ENCODE results near the gene CPEB3. TPM values are rescaled to one million over a fixed set of nuclear protein-coding genes. Genes with fewer than 3 reads are reported as not detected.

Gene CPEB3
- total and polyA plus RNA-seq, 10 donors: 1.0 to 10.1 (median 7.3) TPM

GRCh38 chr10:92075829-92076228 lies 215.0 kb downstream of the CPEB3 start:
- intact Hi-C loops (cut with DNase I; ENCODE audit: low total_unique reads): no loop called here
- Histone ChIP-seq H3K4me3 (no peak overlapping the region), H3K4me1 (peaks cover 0 to 9% (median 0%) of the 10 kb centered on the region in 6 donors), H3K27me3 (replicated peaks in 1 of 7) (no peaks in the 10 kb centered on the region), H3K9me3 (no peaks in the 10 kb centered on the region), H3K27ac (no peak overlapping the region), H3K36me3 (peaks cover 3 to 64% (median 13%) of the 10 kb centered on the region in 6 donors)
- no peak for DNase-seq
- no peak for TF ChIP-seq POLR2A (IDR thresholded peaks at IDR 0.05)
- no peak for TF ChIP-seq POLR2AphosphoS5 (IDR thresholded peaks at IDR 0.05)
- TF ChIP-seq CTCF (IDR thresholded peaks at IDR 0.05 in 8 of 11, conservative IDR thresholded peaks at IDR 0.05 in 3 of 11): no peak

DNA sequence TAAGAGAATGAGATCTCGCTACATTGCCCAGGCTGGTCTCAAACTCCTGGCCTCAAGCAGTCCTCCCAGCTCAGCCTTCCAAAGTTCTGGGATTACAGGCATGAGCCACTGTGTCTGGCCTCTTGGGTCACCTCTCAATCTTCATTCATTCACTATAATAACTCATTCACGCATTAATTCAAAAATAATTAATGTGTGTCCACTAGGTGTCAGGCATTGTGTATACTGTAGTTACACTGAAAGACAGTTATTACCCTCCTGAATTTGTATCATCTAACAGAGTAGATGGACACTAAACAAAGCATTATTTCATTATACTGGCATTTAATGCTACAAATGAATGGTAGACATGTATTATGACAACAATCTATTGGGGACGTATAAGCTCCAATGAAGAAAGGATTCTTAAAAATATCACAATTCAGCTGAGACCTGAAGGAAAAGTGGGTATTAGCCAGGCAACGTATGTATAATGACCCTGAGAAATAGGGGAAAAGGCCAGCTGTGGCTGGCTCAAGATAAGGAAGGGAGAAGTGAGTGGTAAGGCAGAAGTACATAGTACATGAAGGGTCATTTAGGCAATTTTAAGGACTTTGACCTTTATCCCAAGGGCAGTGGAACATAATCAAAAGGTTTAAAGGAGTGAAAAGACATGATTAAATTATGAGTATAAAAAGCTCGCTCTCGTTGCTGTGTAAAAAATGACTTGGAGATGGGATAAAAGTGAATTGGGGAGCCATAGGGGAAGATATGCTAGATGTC lies 216.6 kb downstream of the CPEB3 start:
- no peaks in the 10 kb centered on the region for H3K27me3 ChIP-seq (replicated peaks in 1 of 7)
- H3K4me3 ChIP-seq: no peak overlapping the region
- peaks cover 0 to 9% (median 0%) of the 10 kb centered on the region in 6 donors for H3K4me1 ChIP-seq
- DNase-seq: no peak
- WGBS, 5 donors: 74 to 88% (median 82%) methylated on average over 6 of the region's 6 CpGs
- no peak overlapping the region for H3K27ac ChIP-seq
- no peaks in the 10 kb centered on the region for H3K9me3 ChIP-seq
- H3K36me3 ChIP-seq: peaks cover 0 to 48% (median 4%) of the 10 kb centered on the region in 6 donors
- no peak for TF ChIP-seq POLR2A (IDR thresholded peaks at IDR 0.05)
- TF ChIP-seq POLR2AphosphoS5 (IDR thresholded peaks at IDR 0.05): no peak
- TF ChIP-seq CTCF (IDR thresholded peaks at IDR 0.05 in 8 of 11, conservative IDR thresholded peaks at IDR 0.05 in 3 of 11): no peak
- intact Hi-C loops (cut with DNase I; ENCODE audit: low total_unique reads): no loop called here

DNA sequence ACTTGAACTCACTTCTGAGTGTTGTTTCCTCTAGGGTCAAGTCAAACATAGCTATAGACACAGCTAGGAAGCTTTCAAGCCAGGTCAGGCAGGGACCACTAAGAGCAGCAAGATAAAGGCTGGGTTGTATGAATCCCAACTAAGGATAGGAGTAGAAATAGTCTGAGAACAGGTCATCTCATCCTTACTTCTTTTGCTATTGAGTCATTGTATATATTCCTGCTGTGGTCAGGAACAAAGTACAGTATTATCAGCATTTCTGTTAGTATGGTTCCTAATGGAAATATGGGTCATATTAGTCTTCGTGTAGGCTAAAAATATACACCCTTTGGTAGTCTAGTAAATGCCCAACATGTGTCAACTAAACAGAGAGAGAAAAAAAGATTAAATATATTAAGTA lies 222.0 kb downstream of the CPEB3 start:
- H3K4me3 ChIP-seq: no peak overlapping the region
- H3K27me3 ChIP-seq (replicated peaks in 1 of 7): no peaks in the 10 kb centered on the region
- WGBS, 5 donors: 87 to 94% (median 90%) methylated on average over 1 of the region's 1 CpG
- H3K27ac ChIP-seq: no peak overlapping the region
- no peaks in the 10 kb centered on the region for H3K9me3 ChIP-seq
- TF ChIP-seq POLR2A (IDR thresholded peaks at IDR 0.05) (no peak), POLR2AphosphoS5 (IDR thresholded peaks at IDR 0.05) (no peak), CTCF (IDR thresholded peaks at IDR 0.05 in 8 of 11, conservative IDR thresholded peaks at IDR 0.05 in 3 of 11) (no peak)
- intact Hi-C loops (cut with DNase I; ENCODE audit: low total_unique reads): no loop called here
- peaks cover 0 to 13% (median 0%) of the 10 kb centered on the region in 6 donors for H3K36me3 ChIP-seq
- DNase-seq: no peak
- no peaks in the 10 kb centered on the region for H3K4me1 ChIP-seq

DNA sequence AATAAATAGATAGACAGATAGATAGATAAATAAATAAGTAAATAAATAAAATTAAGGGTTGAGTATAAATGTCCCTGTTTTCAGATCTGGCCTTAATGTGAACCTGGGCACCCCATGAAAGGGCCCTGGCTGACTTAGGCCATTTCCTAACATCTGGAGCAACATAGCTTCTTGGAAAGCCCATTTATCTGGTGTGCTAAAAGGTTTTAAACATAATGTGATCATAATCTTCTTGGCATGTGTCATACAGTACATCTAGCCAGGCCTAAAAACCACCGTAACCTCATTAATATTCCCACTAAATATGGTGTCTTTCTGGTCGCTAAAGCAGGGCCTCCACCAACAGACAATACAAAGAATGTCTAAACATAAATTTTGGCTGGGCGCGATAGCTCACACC lies 224.5 kb downstream of the CPEB3 start:
- Histone ChIP-seq H3K27ac (no peak overlapping the region), H3K4me3 (no peak overlapping the region), H3K9me3 (no peaks in the 10 kb centered on the region), H3K36me3 (peaks cover 0 to 13% (median 0%) of the 10 kb centered on the region in 6 donors), H3K27me3 (replicated peaks in 1 of 7) (no peaks in the 10 kb centered on the region), H3K4me1 (no peaks in the 10 kb centered on the region)
- TF ChIP-seq CTCF (IDR thresholded peaks at IDR 0.05 in 8 of 11, conservative IDR thresholded peaks at IDR 0.05 in 3 of 11) (no peak), POLR2A (IDR thresholded peaks at IDR 0.05) (no peak), POLR2AphosphoS5 (IDR thresholded peaks at IDR 0.05) (no peak)
- WGBS, 5 donors: 96 to 99% (median 98%) methylated on average over 4 of the region's 4 CpGs
- intact Hi-C loops (cut with DNase I; ENCODE audit: low total_unique reads): no loop called here
- no peak for DNase-seq
